IMR-90 (cell line): ENCODE data around the gene RNU6-9. TPM values are rescaled to one million over a fixed set of nuclear protein-coding genes. Genes with fewer than 3 reads are reported as not detected.

ENCODE experiments used
- ATAC-seq: fragments of 200-7000 bp; cut with Tn5 transposase; 2 replicates; pipeline ENCODE4 v1.9.1; 2020; ENCODE audit warnings: low read depth, mild to moderate bottlenecking, moderate library complexity
- BruUV-seq: library from RNA; stranded (reverse); fragments of 400-500 nt; replicated peaks from 2 replicates; lab custom pipeline; 2021; lab: Mats Ljungman, UMichigan
- CTCF ChIA-PET: fragments of 300-600 bp; formaldehyde crosslinking; extraction: SDS; loops from one replicate; lab custom pipeline; 2021; ENCODE audit warnings: antibody characterized with exemption; lab: Yijun Ruan, JAX
- POLR2A ChIA-PET: fragments of 300-600 bp; sonication (Branson Sonifier 250); formaldehyde crosslinking; loops from one replicate; lab custom pipeline; 2022; ENCODE audit warnings: antibody characterized with exemption; ENCODE audit not compliant: unreplicated experiment; lab: Charles Lee
- DNase-seq: peaks from one replicate; pipeline ENCODE4 v3.0.0; 2013
- H2AFZ ChIP-seq: replicated peaks from 2 replicates; pipeline ENCODE3; 2013; ENCODE audit warnings: low read length, mild to moderate bottlenecking; ENCODE audit not compliant: poor library complexity
- H2AK5ac ChIP-seq: 2 replicates; pipeline ENCODE4 v1.6.1; 2013; ENCODE audit warnings: low read depth, low read length, inconsistent platforms
- H2AK9ac ChIP-seq: replicated peaks from 2 replicates; pipeline ENCODE3; 2013; ENCODE audit warnings: mild to moderate bottlenecking, low read depth, low read length, moderate library complexity; ENCODE audit not compliant: poor library complexity
- H2BK120ac ChIP-seq: 2 replicates; pipeline ENCODE4 v1.6.1; 2013; ENCODE audit warnings: low read depth, low read length, inconsistent platforms
- H2BK15ac ChIP-seq: 3 replicates; pipeline ENCODE4 v1.6.1; 2013; ENCODE audit warnings: low read depth, low read length, inconsistent platforms
- H2BK20ac ChIP-seq: 2 replicates; pipeline ENCODE4 v1.6.1; 2013; ENCODE audit warnings: low read depth, mild to moderate bottlenecking, inconsistent platforms, low read length, moderate library complexity
- H2BK5ac ChIP-seq: 2 replicates; pipeline ENCODE4 v1.6.1; 2013; ENCODE audit warnings: mild to moderate bottlenecking, low read depth, low read length, inconsistent platforms; ENCODE audit not compliant: poor library complexity, severe bottlenecking
- H3K14ac ChIP-seq: replicated peaks from 2 replicates; pipeline ENCODE4 v1.6.1; 2013; ENCODE audit warnings: low read depth, low read length, inconsistent platforms
- H3K18ac ChIP-seq: 2 replicates; pipeline ENCODE4 v1.6.1; 2013; ENCODE audit warnings: low read depth, low read length, control low read depth
- H3K23ac ChIP-seq: 2 replicates; pipeline ENCODE4 v1.6.1; 2013; ENCODE audit warnings: low read depth, low read length, inconsistent platforms
- H3K27ac ChIP-seq: 2 replicates; pipeline ENCODE4 v1.5.1; 2013; ENCODE audit warnings: mild to moderate bottlenecking, control low read depth, low read length; ENCODE audit not compliant: insufficient read depth
- H3K27me3 ChIP-seq: 2 replicates; pipeline ENCODE4 v1.6.1; 2013; ENCODE audit warnings: low read length; ENCODE audit not compliant: control insufficient read depth, insufficient read depth
- H3K36me3 ChIP-seq: 2 replicates; pipeline ENCODE4 v1.6.1; 2013; ENCODE audit warnings: low read length, mixed read lengths; ENCODE audit not compliant: control insufficient read depth, insufficient read depth
- H3K4ac ChIP-seq: 2 replicates; pipeline ENCODE4 v1.6.1; 2013; ENCODE audit warnings: low read depth, low read length, inconsistent platforms
- H3K4me1 ChIP-seq: 2 replicates; pipeline ENCODE4 v1.6.1; 2013; ENCODE audit warnings: low read length, mixed read lengths; ENCODE audit not compliant: control insufficient read depth, insufficient read depth
- H3K4me2 ChIP-seq: 2 replicates; pipeline ENCODE4 v1.6.1; 2013; ENCODE audit warnings: low read depth, mild to moderate bottlenecking, control low read depth, low read length, moderate library complexity
- H3K4me3 ChIP-seq: 2 replicates; pipeline ENCODE4 v1.5.1; 2013; ENCODE audit warnings: low read depth, mild to moderate bottlenecking, control low read depth, low read length, moderate library complexity; ENCODE audit not compliant: insufficient read depth
- H3K56ac ChIP-seq: 2 replicates; pipeline ENCODE4 v1.6.1; 2013; ENCODE audit warnings: low read length, inconsistent platforms; ENCODE audit not compliant: insufficient read depth; ENCODE audit errors: extremely low read depth
- H3K79me1 ChIP-seq, 2 experiments: 2 replicates each; pipeline ENCODE4 v1.6.1; 2013; ENCODE audit warnings: low read length in 2 of 2, inconsistent platforms in 1 of 2, low read depth in 1 of 2
- H3K9ac ChIP-seq: 2 replicates; pipeline ENCODE4 v1.6.1; 2013; ENCODE audit warnings: low read depth, low read length, control low read depth
- H3K9me1 ChIP-seq: 2 replicates; pipeline ENCODE4 v1.6.1; 2013; ENCODE audit warnings: low read length, inconsistent platforms; ENCODE audit not compliant: insufficient read depth
- H3K9me3 ChIP-seq: 2 replicates; pipeline ENCODE4 v1.6.1; 2013; ENCODE audit warnings: low read length; ENCODE audit not compliant: control insufficient read depth, insufficient read depth
- H4K20me1 ChIP-seq: 2 replicates; pipeline ENCODE4 v1.6.1; 2013; ENCODE audit warnings: low read length, inconsistent platforms; ENCODE audit not compliant: insufficient read depth
- H4K5ac ChIP-seq: 2 replicates; pipeline ENCODE4 v1.6.1; 2013; ENCODE audit warnings: mild to moderate bottlenecking, low read depth, low read length, control low read depth
- H4K8ac ChIP-seq, 2 experiments: 2 replicates each; pipeline ENCODE4 v1.6.1; 2013; ENCODE audit warnings: low read depth in 2 of 2, low read length in 2 of 2, control low read depth in 1 of 2, inconsistent platforms in 1 of 2
- H4K91ac ChIP-seq: 2 replicates; pipeline ENCODE4 v1.6.1; 2013; ENCODE audit warnings: low read depth, low read length, inconsistent platforms; ENCODE audit not compliant: insufficient read depth
- CEBPB ChIP-seq: IDR thresholded peaks from 2 replicates; pipeline ENCODE4 v1.6.1; 2012; ENCODE audit warnings: low read depth, low read length, improper control_type of control experiment
- CHD1 ChIP-seq: IDR thresholded peaks from 2 replicates; pipeline ENCODE4 v1.6.1; 2012; ENCODE audit warnings: low read depth, low read length, improper control_type of control experiment
- NFE2L2 ChIP-seq: fragments of 150-350 bp; IDR thresholded peaks from 2 replicates; pipeline ENCODE4 v1.6.1; 2016; ENCODE audit warnings: low read depth, mild to moderate bottlenecking, low read length
- POLR2A ChIP-seq: IDR thresholded peaks from 2 replicates; pipeline ENCODE4 v1.6.1; 2012; ENCODE audit warnings: mild to moderate bottlenecking, low read depth, low read length
- WGBS, 2 experiments: methylation state at CpG; one replicate each; pipeline versions ENCODE4 v1.1.5 to v1.1.7; 2013; ENCODE audit warnings: missing lambda C conversion rate in 2 of 2; ENCODE audit not compliant: insufficient read length in 1 of 2; ENCODE audit errors: extremely low coverage in 2 of 2; 5-methylcytosine and 5-hydroxymethylcytosine counted together
- dilution Hi-C: fragments of 300-500 bp; cut with HindIII; formaldehyde crosslinking; loops from one replicate; pipeline ENCODE4 v1.14.3; 2018; ENCODE audit warnings: low sequenced_read_pairs; ENCODE audit not compliant: unreplicated experiment
- in situ Hi-C: fragments of 300-500 bp; cut with MboI; formaldehyde crosslinking; loops from 3 replicates; pipeline ENCODE4 v1.14.3; 2019; ENCODE audit warnings: low sequenced_read_pairs, inconsistent platforms, mixed read lengths
- intact Hi-C: fragments of 100-400 bp; cut with micrococcal nuclease; formaldehyde crosslinking; loops from 2 replicates; pipeline ENCODE4 v1.10.0; 2022
- polyA plus RNA-seq, 3 experiments: library from polyadenylated mRNA; depleted of rRNA; stranded (reverse); fragments of >200 nt; gene quantifications; 2 replicates each; pipeline ENCODE4 v1.2.3, GENCODE V29; 2012; ENCODE audit warnings: low replicate concordance in 1 of 3
- total RNA-seq: library from RNA; depleted of rRNA; stranded (reverse); fragments of >200 nt; gene quantifications from 2 replicates; pipeline ENCODE4 v1.2.3, GENCODE V29; 2012

The RNU6-9 gene
- total and polyA plus RNA-seq, 2 of the 4 experiments (the other 2 are of a cell fraction), result not detected

GRCh38 chr19:861141-861755 lies 32.0 kb upstream of the RNU6-9 start:
- Histone ChIP-seq H3K14ac (no peak overlapping the region), H2AK5ac (0 out of 2 replicates have a peak overlapping the region, but pooled peaks have one; percentile 16), H3K18ac (no peak overlapping the region), H3K56ac (no peak overlapping the region), H4K20me1 (no peaks in the 10 kb centered on the region; the same call in 1 of the 2 replicates), H3K27ac (no peak overlapping the region), H2BK120ac (no peak overlapping the region), H3K23ac (no peak overlapping the region), H3K9ac (no peak overlapping the region), H3K36me3 (no peaks in the 10 kb centered on the region), H3K4me2 (no peak overlapping the region), H2AFZ (no peak overlapping the region), H3K4me1 (peaks cover 3% of the 10 kb centered on the region; the same call in 1 of the 2 replicates), H3K9me1 (no peaks in the 10 kb centered on the region), H3K79me1 (no peaks in the 10 kb centered on the region), H4K8ac (no peak overlapping the region), H4K91ac (no peak overlapping the region), H3K9me3 (no peaks in the 10 kb centered on the region), H2BK5ac (no peak overlapping the region), H4K5ac (no peak overlapping the region), H3K4me3 (no peak overlapping the region), H2BK15ac (no peak overlapping the region), H2BK20ac (no peak overlapping the region), H3K27me3 (no peaks in the 10 kb centered on the region), H2AK9ac (peak overlapping the region; percentile 24), H3K4ac (no peak overlapping the region)
- no peak for TF ChIP-seq CEBPB
- no peak for TF ChIP-seq CHD1
- TF ChIP-seq NFE2L2, result no peak
- no peak for TF ChIP-seq POLR2A
- intact Hi-C loops (loop anchor here (10.0 kb wide), 1 partner anchor 196 kb away; the partner anchor contains the start of gene RNF126), in situ Hi-C loops (no loop called here), dilution Hi-C loops (no loop called here)
- BruUV-seq, result no TSS peak
- ChIA-PET POLR2A (interaction anchor here (0.5 kb wide), 1 partner anchor 80 kb away, joined by 3 read pairs; no protein-coding TSS in a partner anchor), CTCF (no interaction called here)
- no peak for ATAC-seq
- WGBS, 2 experiments, result 67% methylated on average over 8 of the region's 35 CpGs; no CpG with 5 or more reads in 1 of the 2 experiments
- DNase-seq, result no peak
